A673 (cell line): Measurements from ENCODE around the gene KRTAP10-5. TPM values are rescaled to one million over a fixed set of nuclear protein-coding genes. Genes with fewer than 3 reads are reported as not detected.

ENCODE experiments used
- BruUV-seq: library from RNA; stranded (reverse); fragments of 400-500 nt; replicated peaks from 2 replicates; lab custom pipeline; 2021; lab: Mats Ljungman, UMichigan
- CTCF ChIA-PET: fragments of 300-600 bp; sonication (Branson Sonifier 250); formaldehyde crosslinking; loops from one replicate; lab custom pipeline; 2022; ENCODE audit warnings: antibody characterized with exemption; lab: Charles Lee
- POLR2A ChIA-PET: fragments of 300-600 bp; sonication (Branson Sonifier 250); formaldehyde crosslinking; loops from one replicate; lab custom pipeline; 2022; ENCODE audit warnings: antibody characterized with exemption; ENCODE audit not compliant: low non-redundant PET; lab: Charles Lee
- DNase-seq: peaks from one replicate; pipeline ENCODE4 v3.0.0-alpha.2; 2015; ENCODE audit warnings: low spot score
- H3K27ac ChIP-seq: fragments of 200-600 bp; sonication (generic); 2 replicates; pipeline ENCODE4 v1.5.1; 2016; ENCODE audit warnings: mixed run types, low read depth, mild to moderate bottlenecking, mixed read lengths, antibody characterized with exemption, low read length; ENCODE audit not compliant: poor library complexity, severe bottlenecking
- H3K27me3 ChIP-seq: fragments of 200-600 bp; sonication (generic); replicated peaks from 2 replicates; pipeline ENCODE4 v1.6.1; 2017; ENCODE audit warnings: mixed run types, low read depth, mild to moderate bottlenecking, mixed read lengths, antibody characterized with exemption, low read length; ENCODE audit not compliant: insufficient read depth, poor library complexity
- H3K36me3 ChIP-seq: fragments of 200-600 bp; sonication (generic); 2 replicates; pipeline ENCODE4 v1.6.1; 2016; ENCODE audit warnings: mixed run types, mild to moderate bottlenecking, mixed read lengths, antibody characterized with exemption, low read length; ENCODE audit not compliant: insufficient read depth, poor library complexity, severe bottlenecking
- H3K4me1 ChIP-seq: fragments of 200-600 bp; sonication (generic); 2 replicates; pipeline ENCODE4 v1.6.1; 2017; ENCODE audit warnings: mixed run types, mild to moderate bottlenecking, mixed read lengths, antibody characterized with exemption, low read length; ENCODE audit not compliant: insufficient read depth, poor library complexity, severe bottlenecking
- H3K4me3 ChIP-seq: fragments of 200-600 bp; sonication (generic); 2 replicates; pipeline ENCODE4 v1.5.1; 2016; ENCODE audit warnings: low read depth, mixed run types, mild to moderate bottlenecking, mixed read lengths, low read length; ENCODE audit not compliant: poor library complexity, severe bottlenecking
- H3K9me3 ChIP-seq: fragments of 200-600 bp; sonication (generic); 2 replicates; pipeline ENCODE4 v1.6.1; 2016; ENCODE audit warnings: mixed run types, low read depth, mild to moderate bottlenecking, mixed read lengths, antibody characterized with exemption, low read length; ENCODE audit not compliant: poor library complexity, severe bottlenecking
- EZH2 ChIP-seq: fragments of 200-600 bp; sonication (generic); IDR thresholded peaks from 2 replicates; pipeline ENCODE4 v1.6.1; 2017; ENCODE audit warnings: borderline replicate concordance, low read depth, mild to moderate bottlenecking, mixed read lengths, antibody characterized with exemption, low read length; ENCODE audit not compliant: poor library complexity, severe bottlenecking
- intact Hi-C: fragments of 100-400 bp; cut with micrococcal nuclease; formaldehyde crosslinking; loops from one replicate; pipeline ENCODE4 v1.10.0; 2022; ENCODE audit not compliant: unreplicated experiment
- total RNA-seq: library from RNA; stranded (reverse); gene quantifications from 2 replicates; pipeline ENCODE4 v1.2.3, GENCODE V29; 2021
- TF ChIP-seq, protein P1 (sequence below): fragments of 300-800, 200-600 bp; sonication (generic); conservative IDR thresholded peaks from 2 replicates; pipeline ENCODE4 v1.5.1; 2017; ENCODE audit warnings: low read depth, mild to moderate bottlenecking, antibody characterized with exemption, low read length, moderate library complexity, mixed read lengths

The KRTAP10-5 gene
- total RNA-seq, 1 experiment from 2014 or later = not detected

DNA sequence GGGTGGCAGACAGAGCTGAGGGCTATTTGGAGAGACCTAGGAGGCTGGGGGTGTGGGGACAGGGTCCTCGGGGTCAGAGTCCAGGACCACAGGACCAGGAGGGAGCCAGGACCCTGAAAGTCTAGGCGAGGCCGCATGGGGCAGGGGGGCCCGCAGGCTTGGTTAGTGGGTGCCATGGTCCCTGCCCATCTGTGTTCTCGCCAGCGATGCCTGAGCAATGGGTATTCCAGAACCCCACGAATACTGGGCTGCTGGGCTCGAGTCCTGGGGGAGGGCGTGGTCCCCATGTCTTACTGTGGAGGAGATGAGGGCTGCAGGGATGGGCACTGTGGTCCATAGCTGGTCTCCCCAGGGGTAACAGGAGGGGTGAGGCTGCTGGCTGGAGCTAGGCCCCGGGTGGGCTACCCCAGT lies 9.9 kb upstream of the KRTAP10-5 start:
- intact Hi-C loops = no loop called here

DNA sequence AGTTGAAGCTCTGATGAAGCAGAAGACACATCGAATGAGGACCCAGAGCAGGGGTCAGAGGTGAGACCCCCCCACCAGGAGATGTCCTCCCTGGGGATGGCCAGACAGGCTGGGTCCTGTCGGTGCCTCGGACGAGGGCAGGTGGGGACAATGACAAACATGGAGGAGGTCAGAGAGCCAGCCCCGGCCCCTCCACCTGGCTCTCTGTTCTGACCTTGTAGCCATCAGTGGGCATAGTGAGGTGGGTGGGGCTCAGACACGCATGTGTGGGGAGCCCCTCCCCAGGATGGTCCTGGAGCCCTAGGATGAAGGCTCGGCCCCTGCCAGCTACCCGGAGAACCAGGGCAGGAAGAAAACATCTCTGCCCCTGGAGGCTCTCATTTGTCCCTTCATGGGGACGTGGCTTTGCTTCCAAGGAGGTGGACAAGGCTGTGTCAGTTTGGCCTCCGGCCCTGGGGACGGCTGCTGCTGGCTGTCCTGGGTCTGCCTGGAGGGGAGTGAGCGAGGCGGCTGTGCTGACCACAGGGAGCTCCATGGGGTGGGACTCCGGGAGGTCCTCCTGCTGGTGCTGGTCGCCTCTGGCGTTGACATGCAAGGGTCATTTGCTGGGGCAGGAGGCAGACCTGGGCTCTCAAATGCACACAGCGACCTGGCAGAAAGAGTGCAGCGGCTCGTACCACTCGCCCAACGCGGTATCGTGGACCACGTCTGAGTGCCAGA lies 9.3 kb upstream of the KRTAP10-5 start:
- no peak overlapping the region for H3K27ac ChIP-seq
- TF ChIP-seq, protein P1, sequence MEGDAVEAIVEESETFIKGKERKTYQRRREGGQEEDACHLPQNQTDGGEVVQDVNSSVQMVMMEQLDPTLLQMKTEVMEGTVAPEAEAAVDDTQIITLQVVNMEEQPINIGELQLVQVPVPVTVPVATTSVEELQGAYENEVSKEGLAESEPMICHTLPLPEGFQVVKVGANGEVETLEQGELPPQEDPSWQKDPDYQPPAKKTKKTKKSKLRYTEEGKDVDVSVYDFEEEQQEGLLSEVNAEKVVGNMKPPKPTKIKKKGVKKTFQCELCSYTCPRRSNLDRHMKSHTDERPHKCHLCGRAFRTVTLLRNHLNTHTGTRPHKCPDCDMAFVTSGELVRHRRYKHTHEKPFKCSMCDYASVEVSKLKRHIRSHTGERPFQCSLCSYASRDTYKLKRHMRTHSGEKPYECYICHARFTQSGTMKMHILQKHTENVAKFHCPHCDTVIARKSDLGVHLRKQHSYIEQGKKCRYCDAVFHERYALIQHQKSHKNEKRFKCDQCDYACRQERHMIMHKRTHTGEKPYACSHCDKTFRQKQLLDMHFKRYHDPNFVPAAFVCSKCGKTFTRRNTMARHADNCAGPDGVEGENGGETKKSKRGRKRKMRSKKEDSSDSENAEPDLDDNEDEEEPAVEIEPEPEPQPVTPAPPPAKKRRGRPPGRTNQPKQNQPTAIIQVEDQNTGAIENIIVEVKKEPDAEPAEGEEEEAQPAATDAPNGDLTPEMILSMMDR = no peak
- no peak for TF ChIP-seq EZH2
- no peaks in the 10 kb centered on the region for H3K4me1 ChIP-seq
- no peak for DNase-seq
- ChIA-PET POLR2A (no interaction called here), CTCF (no interaction called here)
- no peak overlapping the region for H3K4me3 ChIP-seq
- no peaks in the 10 kb centered on the region for H3K27me3 ChIP-seq
- no peaks in the 10 kb centered on the region for H3K9me3 ChIP-seq
- intact Hi-C loops = no loop called here
- H3K36me3 ChIP-seq = no peaks in the 10 kb centered on the region
- BruUV-seq = no TSS peak

More for the DNA sequence above, 9.9 kb upstream of the KRTAP10-5 start:
- Histone ChIP-seq H3K27ac (no peak overlapping the region), H3K27me3 (no peaks in the 10 kb centered on the region), H3K9me3 (no peaks in the 10 kb centered on the region), H3K4me3 (no peak overlapping the region), H3K4me1 (no peaks in the 10 kb centered on the region), H3K36me3 (no peaks in the 10 kb centered on the region)
- CTCF ChIA-PET = no interaction called here
- no TSS peak for BruUV-seq
- DNase-seq = no peak
- POLR2A ChIA-PET = no interaction called here
- no peak for TF ChIP-seq EZH2
- TF ChIP-seq, protein P1 = no peak

GRCh38 chr21:44589094-44589493 lies 8.7 kb upstream of the KRTAP10-5 start:
- CTCF ChIA-PET = no interaction called here
- intact Hi-C loops = no loop called here

More at GRCh38 chr21:44589094-44589493, 8.7 kb upstream of the KRTAP10-5 start:
- Histone ChIP-seq H3K4me1 (no peaks in the 10 kb centered on the region), H3K9me3 (no peaks in the 10 kb centered on the region), H3K27ac (no peak overlapping the region), H3K36me3 (no peaks in the 10 kb centered on the region), H3K4me3 (no peak overlapping the region), H3K27me3 (no peaks in the 10 kb centered on the region)
- BruUV-seq = no TSS peak
- no peak for DNase-seq
- no peak for TF ChIP-seq EZH2
- TF ChIP-seq, protein P1 = no peak
- POLR2A ChIA-PET = no interaction called here
